Stimulated activated CD8-positive, alpha-beta memory T cell treated with anti-CD3 and anti-CD28 coated beads, Interleukin-7, amount 100 ng/mL, for 24 hours (primary cell): ENCODE data around the gene GGNBP2.

Source experiments
- DNase-seq: peaks from one replicate; pipeline ENCODE4 v3.0.0-alpha.2; 2020; ENCODE audit warnings: low read depth

GGNBP2 gene

DNA sequence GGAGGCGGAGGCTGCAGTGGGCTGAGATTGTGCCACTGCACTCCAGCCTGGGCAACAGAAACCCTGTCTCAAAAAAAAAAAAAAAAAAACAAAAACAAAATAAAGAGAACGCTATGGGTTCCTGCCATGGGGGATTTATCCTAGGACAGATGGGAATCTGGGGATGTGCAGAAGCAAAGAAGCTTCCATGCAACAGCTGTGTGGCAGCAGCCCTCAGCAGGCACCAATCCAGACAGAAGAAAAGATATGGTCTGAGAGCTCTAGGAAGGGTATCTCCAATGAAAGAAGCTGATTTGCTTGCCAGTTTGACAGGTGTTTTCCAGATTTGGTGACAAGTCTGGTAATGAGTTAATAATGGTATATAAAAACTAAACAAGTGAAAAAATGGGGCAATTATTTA is 21.6 kb upstream of the GGNBP2 start:
- no peak for DNase-seq

DNA sequence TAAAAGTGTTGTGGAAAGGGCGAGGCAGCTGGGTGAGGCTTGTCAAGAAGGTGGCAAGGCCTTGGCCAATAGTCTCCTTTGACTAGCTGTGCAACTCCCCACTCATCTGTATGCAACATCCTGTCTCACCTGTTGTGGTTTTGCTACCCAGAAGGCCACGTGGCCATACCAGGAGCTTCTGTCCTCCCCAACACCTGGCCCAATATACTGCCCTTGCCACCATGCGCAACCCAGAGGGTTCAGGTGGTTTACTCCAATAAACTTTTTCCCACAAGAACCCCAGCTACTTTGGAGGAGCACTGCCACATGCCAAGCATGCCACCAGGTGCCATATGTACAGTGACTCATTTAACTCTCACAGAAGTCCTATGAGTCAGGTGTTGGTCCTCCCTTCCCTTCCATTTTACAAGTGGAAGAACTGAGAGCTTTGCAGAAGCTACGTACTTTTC is 20.3 kb upstream of the GGNBP2 start:
- no peak for DNase-seq

DNA sequence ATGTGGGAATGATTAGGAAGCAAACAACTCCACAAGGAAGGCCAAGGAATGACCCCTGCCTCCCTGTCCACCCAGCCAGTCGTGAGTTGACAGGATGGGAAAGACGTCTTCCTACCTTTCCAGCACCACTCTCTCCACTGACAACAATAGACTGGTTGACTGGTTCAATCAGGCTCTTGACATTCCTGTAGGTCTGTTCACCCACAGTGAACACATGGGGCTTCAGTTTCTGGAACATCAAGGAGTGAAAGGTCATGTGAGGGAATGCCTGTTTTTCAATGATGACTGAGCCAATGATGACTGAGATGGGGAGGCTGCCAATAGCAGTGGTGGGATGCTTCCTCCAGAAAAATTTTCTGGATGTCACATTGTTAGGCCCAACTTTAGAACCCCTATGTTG is 19.6 kb upstream of the GGNBP2 start:
- DNase-seq: no peak

DNA sequence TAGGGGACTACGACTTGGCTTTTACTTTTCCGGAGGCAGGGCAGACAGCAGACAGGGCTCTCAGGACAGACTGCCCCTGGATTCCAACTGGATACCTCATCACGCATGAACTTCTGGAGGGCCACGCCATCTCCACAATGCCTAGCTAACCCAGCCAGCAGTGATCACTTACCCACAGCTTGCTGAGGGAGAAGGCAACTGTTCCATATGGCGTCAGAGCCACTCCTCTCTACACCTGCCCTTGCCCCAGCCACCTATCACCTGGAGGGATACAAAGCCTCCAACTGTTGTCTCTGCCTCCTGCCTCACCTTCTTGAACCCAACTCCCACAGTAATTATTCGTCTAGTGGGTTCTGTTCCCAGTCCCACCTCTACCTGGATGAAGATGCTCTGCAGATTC is 18.8 kb upstream of the GGNBP2 start:
- DNase-seq: no peak

DNA sequence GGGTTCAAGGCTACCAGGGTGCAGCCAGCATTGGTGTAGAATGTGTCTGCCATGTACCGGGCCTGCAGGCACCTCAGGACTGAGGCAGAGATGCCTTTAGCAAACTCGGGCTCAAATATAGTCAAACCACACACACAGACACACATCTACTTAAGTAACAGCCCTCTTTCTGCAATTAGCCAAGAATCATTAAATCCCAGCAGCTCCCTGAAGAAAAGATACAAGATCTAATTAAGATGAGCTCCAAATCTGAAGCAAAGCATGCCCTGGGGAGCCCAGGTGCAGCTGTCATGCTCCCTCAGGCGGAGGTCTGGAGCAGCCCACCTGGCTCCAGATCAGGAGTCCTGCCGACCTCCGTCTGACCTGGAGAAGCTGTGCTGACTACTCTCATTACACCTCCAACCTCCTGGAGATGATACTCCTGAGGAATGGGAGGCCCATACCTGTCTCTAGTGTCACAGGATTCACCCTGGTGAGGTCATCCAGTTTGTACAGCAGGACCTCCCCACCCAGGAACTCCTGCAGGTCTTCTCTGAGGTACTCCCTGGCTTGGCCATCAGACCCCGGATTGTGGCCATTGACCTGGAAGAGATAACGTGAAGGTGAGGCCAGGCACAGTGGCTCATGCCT is 17.0 kb upstream of the GGNBP2 start:
- no peak for DNase-seq

DNA sequence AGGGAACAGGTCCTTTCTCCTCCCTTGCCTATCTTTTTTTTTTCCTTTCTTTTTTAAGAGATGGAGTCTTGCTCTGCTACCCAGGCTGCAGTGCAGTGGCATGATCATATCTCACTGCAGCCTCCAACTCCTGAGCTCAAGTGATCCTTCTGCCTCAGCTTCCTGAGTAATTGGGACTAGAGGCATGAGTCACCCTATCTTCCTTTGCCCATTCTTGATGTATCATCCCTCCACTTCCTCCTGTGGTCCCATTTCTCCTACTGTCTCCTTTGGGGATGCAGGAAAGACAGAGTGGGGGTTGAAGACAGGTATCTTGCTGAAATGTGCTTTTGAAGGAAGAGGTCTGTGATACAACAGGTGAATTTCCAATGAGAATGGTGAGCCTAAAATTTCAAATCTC is 15.6 kb upstream of the GGNBP2 start:
- DNase-seq: no peak

DNA sequence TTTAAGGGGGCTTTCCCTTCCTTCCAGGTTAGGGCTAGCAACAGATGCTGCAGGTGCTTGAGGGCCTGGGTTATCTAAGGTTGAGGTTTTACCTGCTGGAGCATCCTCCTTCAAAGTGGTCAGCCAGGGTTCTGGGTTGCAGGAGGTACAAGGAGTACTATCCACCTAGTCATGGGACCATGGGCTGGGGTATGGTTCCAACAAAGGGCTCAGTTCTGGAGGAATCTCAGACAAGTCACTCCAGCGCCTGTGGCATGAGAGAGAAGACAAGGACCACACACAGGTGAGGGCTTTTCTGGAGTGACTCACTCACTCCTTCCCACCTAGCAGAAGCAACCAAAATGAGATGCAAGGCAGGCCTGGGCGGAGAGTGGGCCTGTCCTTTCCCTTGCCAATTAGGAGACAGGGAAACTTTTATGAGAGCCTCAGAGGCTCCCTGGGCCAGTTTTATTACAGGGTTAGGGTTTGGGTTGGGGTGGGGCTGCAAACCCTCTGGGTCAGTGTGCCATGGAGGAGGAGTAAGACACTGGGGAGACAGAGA is 12.2 kb upstream of the GGNBP2 start:
- no peak for DNase-seq

DNA sequence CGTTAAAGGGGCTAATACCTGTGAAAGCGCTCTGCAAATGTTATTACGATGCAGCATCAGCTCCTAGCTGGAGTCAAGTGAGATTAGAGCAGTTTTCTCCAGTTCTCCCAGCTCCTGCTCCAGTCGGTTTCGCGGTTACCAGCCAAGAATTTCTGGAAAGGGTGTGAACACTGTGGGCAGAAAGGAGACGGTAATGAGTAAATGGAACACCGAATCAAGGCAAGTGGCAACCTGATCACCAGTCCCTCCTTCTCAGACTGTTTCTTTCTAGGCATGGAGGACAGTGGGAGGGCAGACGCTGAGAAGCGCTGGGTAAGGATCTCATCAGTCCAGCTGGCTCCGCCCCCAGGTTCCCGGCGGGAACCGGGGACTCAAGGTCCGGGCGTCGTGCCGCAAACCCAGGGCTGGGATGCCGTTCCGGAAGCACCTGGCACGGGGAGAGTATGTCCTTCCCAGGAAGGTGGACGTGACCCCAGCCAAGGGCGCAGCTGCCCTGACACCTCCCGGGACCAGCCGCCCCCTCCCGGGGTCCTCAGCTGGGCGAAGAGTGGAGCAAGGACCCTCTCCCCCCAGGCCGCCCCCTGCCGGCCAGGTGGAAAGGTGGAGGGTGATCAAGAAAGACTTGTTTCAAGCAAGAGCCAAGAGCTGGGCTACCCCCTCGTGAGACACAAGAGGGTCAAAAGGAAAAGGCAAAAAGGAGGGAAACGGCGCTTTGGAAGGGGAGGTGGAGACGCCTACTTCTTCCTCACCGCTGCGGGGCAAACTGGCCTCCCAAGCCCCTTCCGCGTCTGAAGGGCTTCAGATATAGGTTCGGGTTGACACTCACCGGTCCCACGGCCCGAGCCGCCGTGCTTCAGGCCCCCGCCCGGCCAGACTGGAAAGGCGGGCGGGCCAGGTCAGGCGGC is 10.5 kb upstream of the GGNBP2 start:
- no peak for DNase-seq

DNA sequence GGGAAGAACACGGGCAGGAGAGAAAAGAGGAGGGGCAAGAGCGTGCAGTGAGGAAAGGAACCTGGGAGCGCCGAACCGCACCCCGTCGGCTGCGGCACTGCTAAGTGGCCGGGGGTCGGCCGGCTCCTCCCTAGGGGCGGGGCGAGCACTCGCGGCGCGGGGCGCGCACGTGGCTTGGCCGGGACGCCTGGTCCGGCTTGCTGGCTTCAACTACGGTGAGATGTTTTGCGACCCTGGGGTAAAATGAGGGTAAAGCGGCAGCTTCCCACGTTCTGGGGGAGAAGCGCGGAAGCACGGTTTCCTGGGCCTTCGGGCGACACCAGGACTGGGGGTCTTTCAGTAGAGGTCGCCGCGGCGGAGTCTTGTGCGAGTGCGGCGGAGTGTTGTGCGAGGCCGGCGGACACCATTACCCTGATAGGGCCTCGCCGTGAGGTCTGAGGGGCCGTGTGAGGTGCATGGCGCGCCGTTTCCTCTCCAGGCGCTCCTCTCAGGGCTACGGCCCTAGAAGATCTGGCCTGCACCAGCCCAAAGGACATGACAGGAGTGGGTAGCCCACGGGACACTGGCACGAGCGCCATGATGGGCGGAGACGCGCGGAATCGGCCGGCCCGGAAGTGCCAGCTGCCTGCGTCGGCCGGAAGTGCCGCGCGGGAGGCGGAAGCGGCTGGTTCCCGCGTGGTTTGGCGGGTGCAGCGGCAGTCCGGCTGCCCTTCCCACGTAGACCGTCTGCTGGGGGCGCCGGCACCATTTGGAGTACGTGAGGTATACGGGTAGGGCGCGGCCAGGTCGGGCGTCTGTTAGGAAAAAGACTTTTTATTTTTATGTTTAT is 9.7 kb upstream of the GGNBP2 start, which contains the start of the genes MYO19 and PIGW:
TSS of gene MYO19 (minus strand) at position 29 of the 829 bp plus-strand sequence. CDS start 2,330 bp downstream, outside the sequence.
TSS of gene PIGW (plus strand) at position 148 of the 829 bp plus-strand sequence. CDS start 2,115 bp downstream, outside the sequence.
- peak; percentile 74 for DNase-seq

DNA sequence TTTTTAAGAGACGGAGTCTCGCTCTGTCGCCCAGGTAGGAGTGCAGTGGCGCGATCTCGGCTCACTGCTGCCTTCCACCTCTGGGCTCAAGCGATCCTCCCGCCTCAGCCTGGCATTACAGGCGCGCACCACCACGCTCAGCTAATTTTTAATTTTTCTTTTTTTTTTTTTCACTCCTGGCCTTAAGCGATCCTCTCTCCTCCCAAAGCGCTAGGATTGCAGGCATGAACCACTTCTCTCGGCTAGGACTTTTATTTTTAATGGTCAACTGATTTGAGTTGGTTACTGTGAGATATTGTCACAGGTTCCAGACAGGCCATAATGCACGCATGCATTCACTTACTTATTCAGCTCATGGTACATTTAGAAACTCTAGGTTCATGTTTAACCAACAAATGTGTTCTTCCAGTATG is 9.0 kb upstream of the GGNBP2 start:
- DNase-seq: no peak

DNA sequence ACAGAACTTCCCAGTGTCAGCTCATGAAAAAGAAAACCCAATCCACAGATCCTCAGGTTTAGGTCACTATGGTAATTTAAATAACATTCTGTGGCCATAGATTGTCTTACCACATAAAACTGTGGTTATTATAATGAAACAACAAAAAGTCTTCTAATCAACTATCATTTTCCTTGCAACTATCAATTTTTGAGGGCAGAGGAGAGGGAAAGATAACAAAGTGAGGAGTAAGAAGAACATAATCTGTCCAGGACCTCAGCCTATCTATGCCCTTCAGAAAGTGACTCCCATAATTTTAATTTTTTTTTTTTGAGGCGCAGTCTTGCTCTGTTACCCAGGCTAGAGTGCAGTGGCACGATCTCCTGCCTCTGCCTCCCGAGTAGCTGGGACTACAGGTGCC is 4.0 kb upstream of the GGNBP2 start:
- no peak for DNase-seq

DNA sequence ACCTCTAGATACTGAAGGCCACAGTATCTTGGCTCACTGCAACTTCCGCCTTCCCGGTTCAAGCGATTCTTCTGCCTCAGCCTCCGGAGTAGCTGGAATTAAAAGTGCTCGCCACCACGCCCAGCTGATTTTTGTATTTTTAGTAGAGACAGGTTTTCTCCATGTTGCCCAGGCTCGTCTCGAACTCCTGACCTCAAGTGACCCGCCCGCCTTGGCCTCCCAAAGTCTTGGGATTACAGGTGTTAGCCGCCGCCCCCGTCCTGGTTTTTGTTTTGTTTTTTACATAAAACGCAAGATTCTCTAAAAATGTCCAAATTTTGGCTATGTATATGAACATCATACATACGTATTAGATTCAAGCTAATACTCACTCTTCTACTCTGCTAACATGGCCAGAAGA is 2.0 kb upstream of the GGNBP2 start:
- no peak for DNase-seq

DNA sequence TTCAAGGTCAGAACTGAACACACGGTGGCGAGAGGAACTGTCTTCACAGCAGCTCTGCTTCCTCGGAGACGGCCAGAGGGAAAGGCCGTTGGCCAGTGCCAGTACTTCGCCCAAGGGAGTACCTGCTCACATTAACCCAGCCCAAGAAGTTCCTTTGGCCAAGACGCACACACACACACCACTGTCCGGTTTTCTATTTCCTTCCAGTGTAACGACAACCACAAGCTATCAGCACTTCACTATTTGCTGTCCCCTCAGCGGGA is 744 bp upstream of the GGNBP2 start:
- no peak for DNase-seq

DNA sequence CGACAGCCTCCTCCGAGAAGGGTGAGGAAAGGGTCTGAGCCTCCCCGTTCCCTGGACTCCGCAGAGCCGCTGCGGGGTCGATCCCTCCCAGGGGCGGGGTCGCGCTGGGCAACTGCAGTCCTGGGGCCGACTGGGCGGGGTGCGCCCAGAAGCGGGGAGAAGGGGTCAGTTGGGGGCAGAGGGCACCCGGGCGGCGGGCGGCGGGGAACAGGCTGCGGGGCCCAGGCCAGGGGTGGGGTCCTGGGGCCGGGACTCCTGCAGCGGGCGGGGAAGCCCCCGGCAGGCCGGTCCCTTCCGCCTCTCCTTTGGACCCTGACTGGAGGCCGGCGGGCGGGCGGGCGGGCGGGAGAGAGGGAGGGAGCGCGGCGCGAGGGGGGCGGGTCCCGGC is 352 bp downstream of the GGNBP2 start:
- DNase-seq: no peak

DNA sequence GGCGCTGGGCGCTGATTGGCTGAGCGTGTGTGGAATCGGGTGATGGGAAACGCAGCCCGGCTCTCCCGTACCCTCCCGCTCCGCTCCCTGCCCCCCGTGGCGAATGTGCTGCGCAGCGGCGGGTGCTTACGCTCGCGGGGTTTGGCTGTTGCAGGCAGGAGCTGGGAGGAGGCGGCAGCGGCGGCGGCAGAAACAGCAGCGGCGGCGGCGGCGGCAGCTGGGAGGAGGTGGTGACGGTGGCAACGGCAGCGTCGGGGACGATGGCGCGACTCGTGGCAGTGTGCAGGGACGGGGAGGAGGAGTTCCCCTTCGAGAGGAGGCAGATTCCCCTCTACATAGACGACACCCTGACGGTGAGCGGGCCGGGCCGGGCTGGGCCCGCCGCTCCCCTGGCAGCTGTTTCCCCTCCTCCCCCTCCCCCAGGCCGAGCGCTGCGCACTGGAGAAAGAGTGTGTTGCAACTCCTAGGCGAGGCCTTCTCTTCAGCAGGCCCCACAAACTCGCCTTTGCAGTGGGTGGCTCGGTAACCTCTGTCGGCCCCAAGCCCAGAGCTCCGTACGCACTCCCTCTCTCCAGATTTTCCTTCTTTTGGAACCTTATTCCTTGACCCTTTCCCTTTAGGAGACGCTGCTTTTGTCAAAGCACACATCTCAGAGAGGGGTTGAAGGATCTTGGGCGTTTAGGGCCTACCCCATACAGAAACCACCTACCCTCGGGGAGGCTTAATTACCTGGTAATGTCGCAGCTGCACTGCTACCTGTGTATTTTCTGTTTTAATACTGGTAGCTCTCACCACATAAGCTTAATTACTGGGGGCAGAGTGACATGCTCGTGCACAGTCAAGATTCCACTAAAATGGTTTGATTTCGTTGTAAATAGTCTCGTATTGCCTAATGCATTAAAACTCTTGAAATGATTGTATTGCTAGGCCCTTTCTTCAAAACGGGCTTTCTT is 1.0 kb downstream of the GGNBP2 start:
- DNase-seq: peak; percentile 92

DNA sequence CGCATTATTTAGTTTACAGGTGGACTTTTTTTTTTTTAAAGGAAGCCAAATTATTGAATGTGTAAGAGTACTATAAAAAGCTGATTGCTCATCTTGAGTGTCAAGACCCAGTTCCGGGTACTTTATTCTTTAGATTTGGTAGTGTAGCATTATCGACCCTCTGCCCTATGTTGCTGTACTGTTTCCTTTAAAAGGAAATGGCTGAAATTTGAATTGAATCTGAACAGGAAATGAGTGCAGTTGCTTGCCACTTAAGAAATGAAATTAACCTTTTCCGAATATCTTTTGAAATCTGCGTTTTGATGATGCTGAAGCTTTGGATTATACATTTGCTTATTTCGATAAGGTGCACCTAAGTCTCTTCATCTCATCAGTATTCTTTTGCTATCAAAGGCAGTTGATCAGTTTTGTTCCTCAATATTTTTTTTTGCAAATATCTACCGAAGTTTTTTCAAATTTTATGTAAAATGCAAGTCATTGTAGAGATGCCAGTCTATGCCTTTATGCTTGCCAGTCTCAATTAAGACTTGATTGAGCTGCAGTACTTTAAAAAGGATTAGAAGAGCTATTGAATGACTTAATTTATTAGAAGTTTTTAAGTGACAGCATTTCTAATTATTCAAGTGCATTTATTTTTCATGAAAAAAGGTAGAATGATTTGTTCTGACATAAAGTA is 1.8 kb downstream of the GGNBP2 start:
- DNase-seq: no peak

DNA sequence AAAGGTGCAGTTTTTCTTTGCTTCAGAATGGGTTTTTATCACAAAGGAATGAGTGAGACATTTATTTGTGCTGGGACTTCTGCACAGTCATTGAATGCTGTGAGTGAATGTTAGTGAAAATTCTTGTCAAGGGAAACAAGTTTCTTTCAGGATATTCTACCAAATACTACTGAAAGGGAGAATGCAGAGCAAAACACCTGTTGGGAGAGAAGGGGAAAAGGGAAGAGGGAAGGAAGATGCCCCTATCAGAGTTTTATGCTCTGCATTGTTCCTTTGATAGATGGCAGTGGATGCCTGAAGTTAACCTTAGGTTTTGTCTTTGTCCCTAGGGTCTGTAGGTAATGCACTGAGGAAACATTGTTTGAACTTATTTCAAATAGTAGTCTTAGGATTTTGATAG is 3.1 kb downstream of the GGNBP2 start:
- no peak for DNase-seq

DNA sequence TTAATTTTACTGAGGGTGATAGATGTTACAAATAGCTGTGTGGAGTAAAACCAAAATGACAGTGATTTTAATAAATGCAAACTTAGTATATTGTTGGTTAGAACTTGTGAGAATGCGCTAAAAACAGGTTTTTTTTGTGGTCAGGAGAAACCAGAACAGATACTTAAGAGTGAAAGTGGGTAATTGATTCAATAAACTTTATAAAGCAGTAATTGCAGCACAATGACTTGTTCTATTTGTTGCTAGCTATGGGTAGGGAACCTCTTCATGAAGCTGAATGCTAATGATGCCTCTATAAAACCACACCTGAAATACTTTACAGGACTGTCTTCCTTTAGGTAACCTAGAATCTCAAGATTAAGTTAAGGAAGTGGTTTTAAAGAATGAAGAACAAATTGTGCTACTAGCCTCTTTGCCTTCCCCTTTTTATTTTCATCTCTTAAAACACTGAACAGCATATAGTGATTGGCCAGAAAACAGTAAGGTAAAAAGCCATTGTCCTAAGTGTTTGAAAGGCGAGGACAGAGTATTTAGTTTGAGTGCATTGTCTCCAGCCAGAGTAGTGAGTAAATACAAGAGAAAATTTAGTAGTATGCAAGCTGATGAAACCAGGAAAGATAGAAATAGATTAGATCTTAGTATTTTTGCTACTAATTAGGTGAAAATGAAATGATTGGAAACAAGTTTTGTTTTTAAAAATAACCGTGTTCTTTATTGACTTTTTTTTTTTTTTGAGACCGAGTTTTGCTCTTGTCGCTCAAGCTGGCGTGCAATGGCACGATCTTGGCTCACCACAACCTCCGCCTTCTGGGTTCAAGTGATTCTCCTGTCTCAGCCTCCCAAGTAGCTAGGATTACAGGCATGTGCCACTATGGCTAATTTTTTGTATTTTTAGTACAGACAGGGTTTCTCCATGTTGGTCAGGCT is 6.0 kb downstream of the GGNBP2 start:
- no peak for DNase-seq

DNA sequence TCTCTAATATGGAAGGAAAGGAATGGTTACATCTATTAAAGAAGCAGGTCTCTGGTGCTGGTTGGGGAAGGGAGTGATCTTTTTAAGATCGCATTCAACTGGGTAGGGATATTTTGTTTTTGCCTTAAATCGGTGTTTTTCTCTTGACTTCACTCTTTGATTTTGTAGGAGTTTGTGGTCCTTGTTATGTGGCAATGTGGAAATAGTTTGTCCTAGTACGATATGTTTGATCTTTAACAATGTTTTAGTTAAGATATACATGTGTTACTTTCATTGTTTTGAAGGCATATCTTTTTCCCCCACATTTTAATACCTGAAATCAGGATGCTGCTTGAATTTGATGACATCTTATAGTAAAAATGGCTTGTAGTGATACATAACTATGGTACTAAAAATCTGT is 8.7 kb downstream of the GGNBP2 start:
- DNase-seq: no peak

DNA sequence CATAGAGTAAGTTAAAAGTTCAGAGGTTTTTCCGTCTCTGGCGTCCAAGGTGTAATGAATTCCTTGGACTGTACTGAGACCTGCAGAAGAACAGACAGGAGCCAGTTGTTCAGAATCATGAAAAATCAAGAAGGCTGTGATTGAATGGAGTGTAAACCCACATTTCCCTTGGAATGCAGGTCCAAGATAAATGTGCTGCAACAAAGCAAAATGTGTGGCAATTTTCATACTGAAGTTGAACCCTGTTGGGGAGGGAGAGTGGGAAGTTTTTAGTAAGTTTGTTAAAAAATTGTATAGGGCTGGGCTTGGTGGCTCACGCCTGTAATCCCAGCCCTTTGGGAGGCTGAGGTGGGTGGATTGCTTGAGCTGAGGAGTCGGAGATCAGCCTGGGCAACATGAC is 21.4 kb downstream of the GGNBP2 start:
- no peak for DNase-seq
